ENCODE measurements around the gene ADGRV1.

GRCh38 chr5:91007780-91008402 lies 449.3 kb downstream of the ADGRV1 start:
- TF ChIP-seq CTCF (IDR thresholded peaks at IDR 0.05) (no peak), POLR2A (IDR thresholded peaks at IDR 0.05) (no peak)

All from Peyer's patch (tissue), 4 donors.